ENCODE measurements around the gene ZNF518B.

ZNF518B gene

DNA sequence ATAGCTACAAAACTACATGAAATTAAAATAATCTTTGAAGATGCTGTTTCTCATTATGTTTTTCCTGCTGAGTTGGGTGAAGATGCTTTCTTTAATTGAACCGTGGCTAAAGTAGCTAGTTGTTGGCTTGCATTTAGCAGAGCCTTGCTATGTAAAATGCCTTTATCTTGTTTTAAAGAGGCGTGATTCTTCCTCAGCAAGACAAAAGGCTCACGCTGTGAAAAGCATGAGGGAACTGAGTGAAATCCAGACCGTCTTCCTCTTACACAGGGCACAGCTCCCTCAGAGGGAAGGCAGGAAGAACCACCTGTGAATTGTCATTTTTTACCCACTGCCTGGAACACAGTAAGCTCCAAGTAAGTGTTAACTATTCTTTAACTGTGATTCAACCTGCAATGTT, 39.0 kb upstream of the ZNF518B start:
- Histone ChIP-seq H3K36me3 (no peaks in the 10 kb centered on the region), H3K27me3 (no peaks in the 10 kb centered on the region), H3K4me3 (ENCODE audit: low read depth in 1 of 2, low read length in 1 of 2) (no peak overlapping the region), H3K27ac (no peak overlapping the region), H3K9me3 (no peaks in the 10 kb centered on the region), H3K4me1 (ENCODE audit: control insufficient read depth in 1 of 2, insufficient read depth in 1 of 2, low read depth in 1 of 2, low read length in 1 of 2) (no peaks in the 10 kb centered on the region)
- TF ChIP-seq, protein P1, sequence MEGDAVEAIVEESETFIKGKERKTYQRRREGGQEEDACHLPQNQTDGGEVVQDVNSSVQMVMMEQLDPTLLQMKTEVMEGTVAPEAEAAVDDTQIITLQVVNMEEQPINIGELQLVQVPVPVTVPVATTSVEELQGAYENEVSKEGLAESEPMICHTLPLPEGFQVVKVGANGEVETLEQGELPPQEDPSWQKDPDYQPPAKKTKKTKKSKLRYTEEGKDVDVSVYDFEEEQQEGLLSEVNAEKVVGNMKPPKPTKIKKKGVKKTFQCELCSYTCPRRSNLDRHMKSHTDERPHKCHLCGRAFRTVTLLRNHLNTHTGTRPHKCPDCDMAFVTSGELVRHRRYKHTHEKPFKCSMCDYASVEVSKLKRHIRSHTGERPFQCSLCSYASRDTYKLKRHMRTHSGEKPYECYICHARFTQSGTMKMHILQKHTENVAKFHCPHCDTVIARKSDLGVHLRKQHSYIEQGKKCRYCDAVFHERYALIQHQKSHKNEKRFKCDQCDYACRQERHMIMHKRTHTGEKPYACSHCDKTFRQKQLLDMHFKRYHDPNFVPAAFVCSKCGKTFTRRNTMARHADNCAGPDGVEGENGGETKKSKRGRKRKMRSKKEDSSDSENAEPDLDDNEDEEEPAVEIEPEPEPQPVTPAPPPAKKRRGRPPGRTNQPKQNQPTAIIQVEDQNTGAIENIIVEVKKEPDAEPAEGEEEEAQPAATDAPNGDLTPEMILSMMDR (IDR thresholded peaks at IDR 0.05): no peak

DNA sequence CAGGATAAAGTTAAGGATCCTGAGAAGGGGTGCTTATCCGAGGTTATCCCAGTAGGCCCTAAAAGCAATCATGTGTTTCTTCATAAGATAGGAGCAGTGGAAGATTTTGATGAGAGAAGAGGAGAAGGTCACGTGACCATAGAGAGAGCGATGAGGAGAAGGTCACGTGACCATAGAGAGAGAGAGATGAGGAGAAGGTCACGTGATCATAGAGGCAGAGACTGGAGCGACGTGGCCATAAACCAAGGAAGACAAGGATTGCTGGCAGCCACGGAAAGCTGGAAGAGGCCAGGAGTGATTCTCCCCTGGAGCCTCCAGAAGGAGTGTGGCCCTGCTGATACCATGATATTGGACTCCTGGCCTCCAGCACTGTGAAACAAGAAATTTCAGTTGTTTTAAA, 38.4 kb upstream of the ZNF518B start:
- Histone ChIP-seq H3K4me1 (ENCODE audit: control insufficient read depth in 1 of 2, insufficient read depth in 1 of 2, low read depth in 1 of 2, low read length in 1 of 2) (no peaks in the 10 kb centered on the region), H3K36me3 (no peaks in the 10 kb centered on the region), H3K9me3 (no peaks in the 10 kb centered on the region), H3K27me3 (no peaks in the 10 kb centered on the region), H3K4me3 (ENCODE audit: low read depth in 1 of 2, low read length in 1 of 2) (no peak overlapping the region), H3K27ac (no peak overlapping the region)
- TF ChIP-seq, protein P1 (IDR thresholded peaks at IDR 0.05): no peak

DNA sequence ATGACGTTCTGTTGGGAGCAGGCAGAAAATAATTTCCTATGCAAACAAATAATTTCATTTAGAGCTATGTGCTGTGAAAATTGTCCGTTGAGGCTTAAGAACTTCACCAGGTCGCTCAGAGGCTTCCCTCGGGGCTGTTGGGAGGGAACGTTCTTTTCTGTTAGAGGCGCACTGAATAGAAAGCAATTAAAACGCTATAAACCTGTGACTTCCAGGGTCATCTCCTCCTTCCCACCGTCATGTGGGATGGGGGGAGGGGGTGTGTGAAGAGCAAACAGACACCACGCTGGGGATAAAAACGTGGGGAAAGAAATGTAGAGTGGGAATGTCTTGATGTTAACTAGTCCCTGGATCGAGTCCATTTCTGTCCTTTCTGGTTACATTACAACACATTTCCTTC, 35.2 kb upstream of the ZNF518B start:
- H3K4me1 ChIP-seq (ENCODE audit: control insufficient read depth in 1 of 2, insufficient read depth in 1 of 2, low read depth in 1 of 2, low read length in 1 of 2): no peaks in the 10 kb centered on the region
- H3K27ac ChIP-seq: no peak overlapping the region
- TF ChIP-seq, protein P1 (IDR thresholded peaks at IDR 0.05): no peak
- no peaks in the 10 kb centered on the region for H3K27me3 ChIP-seq
- no peak overlapping the region for H3K4me3 ChIP-seq (ENCODE audit: low read depth in 1 of 2, low read length in 1 of 2)
- H3K36me3 ChIP-seq: no peaks in the 10 kb centered on the region
- no peaks in the 10 kb centered on the region for H3K9me3 ChIP-seq

DNA sequence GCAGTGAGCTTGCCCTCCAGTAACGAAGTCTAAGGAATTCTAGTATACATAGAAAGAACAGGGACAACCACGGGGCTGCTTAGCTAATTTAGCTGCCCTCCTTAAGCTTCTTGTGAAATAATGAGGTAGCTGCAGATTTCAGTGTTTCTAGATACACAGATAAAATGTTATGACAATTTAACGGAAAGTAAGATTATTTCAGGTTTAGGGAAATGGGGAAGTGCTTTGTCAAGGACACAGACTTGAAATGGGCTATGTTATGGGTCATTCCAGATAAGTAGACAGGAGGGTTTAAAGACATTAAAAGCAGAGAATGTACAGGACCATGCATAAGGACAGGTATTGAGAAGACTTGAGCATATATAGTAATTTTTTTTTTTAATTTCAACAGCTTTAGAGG, 34.2 kb upstream of the ZNF518B start:
- no peaks in the 10 kb centered on the region for H3K27me3 ChIP-seq
- no peaks in the 10 kb centered on the region for H3K36me3 ChIP-seq
- H3K4me1 ChIP-seq (ENCODE audit: control insufficient read depth in 1 of 2, insufficient read depth in 1 of 2, low read depth in 1 of 2, low read length in 1 of 2): no peaks in the 10 kb centered on the region
- TF ChIP-seq, protein P1 (IDR thresholded peaks at IDR 0.05): no peak
- H3K27ac ChIP-seq: no peak overlapping the region
- no peak overlapping the region for H3K4me3 ChIP-seq (ENCODE audit: low read depth in 1 of 2, low read length in 1 of 2)
- no peaks in the 10 kb centered on the region for H3K9me3 ChIP-seq

DNA sequence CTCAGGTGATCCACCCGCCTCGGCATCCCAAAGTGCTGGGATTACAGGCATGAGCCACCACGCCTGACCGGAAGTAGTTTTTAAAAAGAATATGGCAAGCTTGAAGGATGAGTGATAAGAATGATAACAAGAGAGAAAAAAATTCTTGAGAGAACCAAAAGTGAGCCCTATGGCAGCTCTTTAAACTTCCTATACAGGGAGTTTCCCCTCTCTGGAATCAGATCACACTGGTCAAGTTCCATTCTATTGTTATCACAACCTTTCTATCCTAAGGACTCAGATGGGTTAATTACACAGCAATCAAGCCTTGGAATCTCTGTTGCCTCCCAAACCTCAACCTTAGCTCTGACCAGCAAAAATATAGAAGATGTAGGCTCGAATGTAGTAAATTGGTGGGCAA, 33.8 kb upstream of the ZNF518B start:
- TF ChIP-seq, protein P1 (IDR thresholded peaks at IDR 0.05): no peak
- Histone ChIP-seq H3K27me3 (no peaks in the 10 kb centered on the region), H3K4me1 (ENCODE audit: control insufficient read depth in 1 of 2, insufficient read depth in 1 of 2, low read depth in 1 of 2, low read length in 1 of 2) (no peaks in the 10 kb centered on the region), H3K36me3 (no peaks in the 10 kb centered on the region), H3K9me3 (no peaks in the 10 kb centered on the region), H3K4me3 (ENCODE audit: low read depth in 1 of 2, low read length in 1 of 2) (no peak overlapping the region), H3K27ac (no peak overlapping the region)

DNA sequence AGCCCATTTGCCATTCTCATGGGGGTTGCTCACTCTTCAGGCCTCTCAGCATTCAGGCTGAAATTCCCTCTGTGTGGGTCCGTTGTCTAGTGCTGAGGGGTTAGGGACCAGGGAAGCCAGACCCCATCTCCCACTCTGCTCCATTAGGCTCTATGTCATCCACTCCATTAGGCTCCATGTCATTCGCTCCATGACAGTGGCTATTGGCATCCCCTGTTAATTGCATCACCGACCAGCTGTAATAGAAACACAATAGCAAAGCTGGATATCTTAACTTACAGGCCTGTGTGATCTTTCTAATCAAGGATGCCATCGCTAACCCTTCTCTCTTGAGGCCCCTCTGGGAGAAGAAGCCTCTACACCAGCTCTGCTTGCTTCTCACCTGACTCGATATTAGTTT, 25.7 kb upstream of the ZNF518B start:
- Histone ChIP-seq H3K4me1 (ENCODE audit: control insufficient read depth in 1 of 2, insufficient read depth in 1 of 2, low read depth in 1 of 2, low read length in 1 of 2) (no peaks in the 10 kb centered on the region), H3K27me3 (no peaks in the 10 kb centered on the region), H3K4me3 (ENCODE audit: low read depth in 1 of 2, low read length in 1 of 2) (no peak overlapping the region), H3K9me3 (no peaks in the 10 kb centered on the region), H3K27ac (no peak overlapping the region), H3K36me3 (no peaks in the 10 kb centered on the region)
- TF ChIP-seq, protein P1 (IDR thresholded peaks at IDR 0.05): no peak

Measured in neutrophil (primary cell).